VCaP (cell line): ENCODE data around the gene DIRAS2.

Source experiments
- H3K27ac ChIP-seq: fragments of 450-650 bp; 2 replicates; pipeline ENCODE4 v1.5.1; 2017
- TF ChIP-seq, protein P1 (sequence below): fragments of 450-650 bp; conservative IDR thresholded peaks from 2 replicates; pipeline ENCODE4 v1.5.1; 2017; ENCODE audit warnings: mild to moderate bottlenecking, moderate library complexity

The DIRAS2 gene

GRCh38 chr9:90613502-90613901, 29.1 kb downstream of the DIRAS2 start:
- TF ChIP-seq, protein P1, sequence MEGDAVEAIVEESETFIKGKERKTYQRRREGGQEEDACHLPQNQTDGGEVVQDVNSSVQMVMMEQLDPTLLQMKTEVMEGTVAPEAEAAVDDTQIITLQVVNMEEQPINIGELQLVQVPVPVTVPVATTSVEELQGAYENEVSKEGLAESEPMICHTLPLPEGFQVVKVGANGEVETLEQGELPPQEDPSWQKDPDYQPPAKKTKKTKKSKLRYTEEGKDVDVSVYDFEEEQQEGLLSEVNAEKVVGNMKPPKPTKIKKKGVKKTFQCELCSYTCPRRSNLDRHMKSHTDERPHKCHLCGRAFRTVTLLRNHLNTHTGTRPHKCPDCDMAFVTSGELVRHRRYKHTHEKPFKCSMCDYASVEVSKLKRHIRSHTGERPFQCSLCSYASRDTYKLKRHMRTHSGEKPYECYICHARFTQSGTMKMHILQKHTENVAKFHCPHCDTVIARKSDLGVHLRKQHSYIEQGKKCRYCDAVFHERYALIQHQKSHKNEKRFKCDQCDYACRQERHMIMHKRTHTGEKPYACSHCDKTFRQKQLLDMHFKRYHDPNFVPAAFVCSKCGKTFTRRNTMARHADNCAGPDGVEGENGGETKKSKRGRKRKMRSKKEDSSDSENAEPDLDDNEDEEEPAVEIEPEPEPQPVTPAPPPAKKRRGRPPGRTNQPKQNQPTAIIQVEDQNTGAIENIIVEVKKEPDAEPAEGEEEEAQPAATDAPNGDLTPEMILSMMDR: no peak
- no peak overlapping the region for H3K27ac ChIP-seq

- TF ChIP-seq, protein P1: no peak
- no peak overlapping the region for H3K27ac ChIP-seq
These were observed 29.7 kb downstream of the DIRAS2 start for GRCh38 chr9:90612957-90613356.

DNA sequence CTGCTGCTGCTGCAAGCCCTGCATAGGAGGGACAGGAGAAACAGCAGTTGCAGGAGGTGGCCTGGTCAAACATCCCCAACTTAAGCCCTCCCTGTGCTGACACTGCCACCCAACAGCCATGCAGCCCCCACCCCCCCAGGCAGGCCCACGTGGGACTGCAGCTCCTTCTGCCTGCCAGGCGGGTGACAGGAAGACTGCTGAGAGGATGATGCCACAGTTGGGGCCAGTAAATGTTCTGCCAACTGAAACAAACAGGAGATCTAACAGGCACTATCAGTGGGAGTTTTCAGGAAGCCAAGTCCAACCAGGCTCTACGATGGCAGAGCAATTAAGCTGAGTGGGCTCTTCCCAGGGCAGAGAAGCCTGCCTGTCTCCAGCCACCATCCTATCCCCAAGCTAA, 31.1 kb downstream of the DIRAS2 start:
- H3K27ac ChIP-seq: peak overlapping the region; percentile 76; the same call in 1 of the 2 replicates
- TF ChIP-seq, protein P1: no peak

DNA sequence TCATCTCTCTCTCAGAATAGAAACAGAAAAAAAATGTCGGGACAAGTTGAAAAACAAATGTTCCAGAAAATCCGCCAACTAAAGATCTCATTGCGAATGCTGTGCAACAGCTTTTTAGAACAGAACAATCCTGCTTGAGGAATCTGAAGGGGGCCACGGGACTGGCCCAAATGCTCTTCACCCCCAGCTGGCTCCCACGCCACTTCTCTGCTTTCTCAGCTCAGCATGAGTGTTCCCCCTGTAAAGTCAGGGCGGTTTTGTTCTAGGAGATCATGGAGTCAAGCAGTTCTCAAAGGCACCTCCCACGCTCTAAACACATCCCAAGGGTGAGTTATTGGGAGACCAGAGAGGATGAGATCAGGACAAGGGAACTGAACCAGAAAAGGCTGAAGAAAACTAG, 31.5 kb downstream of the DIRAS2 start:
- TF ChIP-seq, protein P1: no peak
- peak overlapping the region; percentile 76; the same call in 1 of the 2 replicates for H3K27ac ChIP-seq

DNA sequence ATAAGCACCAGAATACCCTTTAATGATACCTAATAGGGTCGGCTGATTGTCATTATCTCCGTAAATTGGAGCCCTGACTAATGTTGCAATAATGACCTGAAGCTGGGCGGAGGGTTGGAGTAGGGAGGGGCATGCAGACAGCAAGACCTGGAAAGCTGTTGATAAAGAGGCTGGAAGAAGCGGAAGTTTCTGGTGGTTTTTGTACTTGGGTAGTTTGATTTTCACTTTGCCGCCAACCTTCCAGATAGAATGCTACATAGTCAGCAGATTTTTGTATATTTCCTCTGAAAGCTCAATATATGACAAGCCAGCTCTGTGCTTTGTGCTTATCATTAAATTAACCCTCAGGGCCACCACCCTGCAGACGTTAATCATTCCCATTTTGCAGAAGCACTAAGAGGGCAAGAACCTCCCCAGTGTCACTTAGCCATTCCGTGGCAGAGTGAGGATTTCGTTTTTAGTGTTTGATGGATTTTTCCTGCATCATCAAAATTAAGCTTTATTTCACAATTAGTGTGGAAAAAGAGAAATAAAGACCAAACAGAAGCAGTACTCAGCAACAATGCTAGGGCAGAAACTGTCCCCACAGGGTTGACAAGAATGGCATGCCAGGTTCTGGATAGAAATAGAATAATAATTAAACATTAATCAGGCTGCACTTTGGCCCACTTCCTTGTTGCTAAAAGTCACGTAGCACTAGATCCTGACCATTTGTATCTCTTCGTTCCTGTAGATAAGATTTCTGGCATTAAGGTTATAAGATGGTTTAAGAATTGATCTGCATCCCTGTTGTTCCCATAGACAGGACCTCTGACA, 34.7 kb downstream of the DIRAS2 start:
- TF ChIP-seq, protein P1: no peak

GRCh38 chr9:90600029-90600428, 42.6 kb downstream of the DIRAS2 start:
- H3K27ac ChIP-seq: no peak overlapping the region
- TF ChIP-seq, protein P1: no peak

More for the DNA sequence above, 34.7 kb downstream of the DIRAS2 start:
- H3K27ac ChIP-seq: peak overlapping the region; percentile 76

GRCh38 chr9:90598191-90598590, 44.4 kb downstream of the DIRAS2 start:
- TF ChIP-seq, protein P1: no peak

More at GRCh38 chr9:90598191-90598590, 44.4 kb downstream of the DIRAS2 start:
- H3K27ac ChIP-seq: peak overlapping the region; percentile 49; the same call in 1 of the 2 replicates
